Keratinocyte (primary cell): ENCODE results near the gene RAB4A. TPM values are rescaled to one million over a fixed set of nuclear protein-coding genes. Genes with fewer than 3 reads are reported as not detected.

ENCODE experiments used
- DNase-seq: peaks from one replicate; pipeline ENCODE4 v3.0.0-alpha.2; 2011; ENCODE audit warnings: low read depth, missing footprints, low spot score
- FAIRE-seq: peaks from 2 replicates; lab custom pipeline; 2011; peaks lifted over from hg19 to GRCh38; lab: Jason Lieb, UNC
- H2AFZ ChIP-seq: 2 replicates; pipeline ENCODE4 v1.6.0; 2012; ENCODE audit warnings: low read length, control low read depth, inconsistent platforms; ENCODE audit not compliant: control insufficient read depth
- H3K27ac ChIP-seq: 2 replicates; pipeline ENCODE4 v1.5.1; 2011; ENCODE audit warnings: low read length; ENCODE audit not compliant: control insufficient read depth, insufficient read depth
- H3K27me3 ChIP-seq: 3 replicates; pipeline ENCODE4 v1.6.0; 2011; ENCODE audit warnings: low read length; ENCODE audit not compliant: control insufficient read depth, insufficient read depth; ENCODE audit errors: extremely low read depth
- H3K36me3 ChIP-seq, 2 experiments: 2 replicates in 1 of 2; 3 replicates in 1 of 2; pipeline ENCODE4 v1.5.1; 2011; ENCODE audit warnings: low read length in 2 of 2, mild to moderate bottlenecking in 1 of 2; ENCODE audit not compliant: control insufficient read depth in 2 of 2, insufficient read depth in 2 of 2; ENCODE audit errors: extremely low read depth in 1 of 2
- H3K4me1 ChIP-seq: 3 replicates; pipeline ENCODE4 v1.5.1; 2011; ENCODE audit warnings: low read length; ENCODE audit not compliant: control insufficient read depth, insufficient read depth; ENCODE audit errors: extremely low read depth
- H3K4me2 ChIP-seq: 3 replicates; pipeline ENCODE4 v1.6.0; 2011; ENCODE audit warnings: low read depth, low read length; ENCODE audit not compliant: control insufficient read depth, insufficient read depth; ENCODE audit errors: extremely low read depth
- H3K4me3 ChIP-seq, 3 experiments: fragments of 200-600 bp in 1 of 3; sonication (generic) in 1 of 3; 2 replicates in 2 of 3; 3 replicates in 1 of 3; pipeline ENCODE4 v1.5.1; 2011 to 2016; ENCODE audit warnings: low read length in 3 of 3, mild to moderate bottlenecking in 3 of 3, control low read depth in 2 of 3, inconsistent platforms in 1 of 3, low read depth in 1 of 3, mixed read lengths in 1 of 3, mixed run types in 1 of 3, moderate library complexity in 1 of 3; ENCODE audit not compliant: control insufficient read depth in 2 of 3, insufficient read depth in 2 of 3; ENCODE audit errors: extremely low read depth in 1 of 3
- H3K79me2 ChIP-seq: 2 replicates; pipeline ENCODE4 v1.6.0; 2012; ENCODE audit warnings: low read length; ENCODE audit not compliant: control insufficient read depth, insufficient read depth
- H3K9ac ChIP-seq: 3 replicates; pipeline ENCODE4 v1.6.0; 2011; ENCODE audit warnings: low read length; ENCODE audit not compliant: control insufficient read depth, insufficient read depth; ENCODE audit errors: extremely low read depth
- H3K9me1 ChIP-seq: 3 replicates; pipeline ENCODE4 v1.6.0; 2011; ENCODE audit warnings: low read length; ENCODE audit not compliant: control insufficient read depth, insufficient read depth; ENCODE audit errors: extremely low read depth
- H3K9me3 ChIP-seq: 2 replicates; pipeline ENCODE4 v1.5.1; 2012; ENCODE audit warnings: low read depth, low read length; ENCODE audit not compliant: control insufficient read depth
- H4K20me1 ChIP-seq: 3 replicates; pipeline ENCODE4 v1.6.0; 2011; ENCODE audit warnings: low read length; ENCODE audit not compliant: control insufficient read depth, insufficient read depth; ENCODE audit errors: extremely low read depth
- CTCF ChIP-seq, 3 experiments: IDR thresholded peaks in 1 of 3; conservative IDR thresholded peaks in 1 of 3; optimal IDR thresholded peaks in 1 of 3; 2 replicates in 2 of 3; 3 replicates in 1 of 3; pipeline versions ENCODE3 to v1.5.1; 2011; ENCODE audit warnings: low read length in 3 of 3, mild to moderate bottlenecking in 3 of 3, moderate library complexity in 2 of 3, control low read depth in 1 of 3, inconsistent platforms in 1 of 3; ENCODE audit not compliant: insufficient read depth in 2 of 3; ENCODE audit errors: extremely low read depth in 1 of 3
- EZH2 ChIP-seq: IDR thresholded peaks from one replicate; pipeline ENCODE4 v1.6.1; 2012; ENCODE audit warnings: inconsistent platforms, mild to moderate bottlenecking, low read length, moderate library complexity
- dilution Hi-C: fragments of 300-500 bp; cut with MboI; formaldehyde crosslinking; loops from one replicate; pipeline ENCODE4 v1.7.0; 2020; ENCODE audit warnings: low sequenced_read_pairs; ENCODE audit not compliant: extremely low pct_ligation_motif_present
- polyA plus RNA-seq, 5 experiments: library from polyadenylated mRNA; depleted of rRNA in 3 of 5; stranded (reverse) in 3 of 5; stranded (forward) in 1 of 5; unstranded in 1 of 5; fragments of >200 nt; gene quantifications; 1 replicate in 1 of 5; 2 replicates in 3 of 5; 3 replicates in 1 of 5; pipeline versions ENCODE4 v1.2.1 to v1.2.3, GENCODE V29; 2011 to 2012; ENCODE audit warnings: missing spikeins in 2 of 5, low read depth in 1 of 5, low replicate concordance in 1 of 5

RAB4A gene
- polyA plus RNA-seq, 1 donor (not counting 4 experiments of a cell fraction or from before 2014, with no cell fraction given): 54.7 TPM

- no peak overlapping the region for H3K27ac ChIP-seq
- no peaks in the 10 kb centered on the region for H3K9me1 ChIP-seq
- no peaks in the 10 kb centered on the region for H3K27me3 ChIP-seq
- no peak for FAIRE-seq
- H3K4me1 ChIP-seq: no peaks in the 10 kb centered on the region
- H3K36me3 ChIP-seq: peaks cover 8 to 13% of the 10 kb centered on the region in 2 experiments
- no peak overlapping the region for H3K9ac ChIP-seq
- DNase-seq: no peak
- dilution Hi-C loops: no loop called here
- TF ChIP-seq EZH2 (no peak), CTCF (optimal IDR thresholded peaks at IDR 0.05 in 1 of 3, IDR thresholded peaks at IDR 0.05 in 1 of 3, conservative IDR thresholded peaks at IDR 0.05 in 1 of 3; ENCODE audit: extremely low read depth in 1 of 3, insufficient read depth in 2 of 3, low read length in 3 of 3) (no peak)
- H3K79me2 ChIP-seq: no peaks in the 10 kb centered on the region
- H3K4me3 ChIP-seq: no peak overlapping the region
- H4K20me1 ChIP-seq: no peaks in the 10 kb centered on the region
- no peak overlapping the region for H3K4me2 ChIP-seq
- H3K9me3 ChIP-seq: no peaks in the 10 kb centered on the region
- no peak overlapping the region for H2AFZ ChIP-seq
Measured at GRCh38 chr1:229293528-229294204, 22.8 kb downstream of the RAB4A start.

GRCh38 chr1:229295745-229296144, 24.8 kb downstream of the RAB4A start:
- DNase-seq (no peak), FAIRE-seq (no peak)
- H3K36me3 ChIP-seq: peaks cover 17 to 22% of the 10 kb centered on the region in 2 experiments
- H3K27me3 ChIP-seq: no peaks in the 10 kb centered on the region
- no peak overlapping the region for H3K4me2 ChIP-seq
- H3K9ac ChIP-seq: no peak overlapping the region
- no peak overlapping the region for H2AFZ ChIP-seq
- no peaks in the 10 kb centered on the region for H3K4me1 ChIP-seq
- no peaks in the 10 kb centered on the region for H4K20me1 ChIP-seq
- TF ChIP-seq EZH2 (no peak), CTCF (optimal IDR thresholded peaks at IDR 0.05 in 1 of 3, IDR thresholded peaks at IDR 0.05 in 1 of 3, conservative IDR thresholded peaks at IDR 0.05 in 1 of 3; ENCODE audit: extremely low read depth in 1 of 3, insufficient read depth in 2 of 3, low read length in 3 of 3) (no peak)
- no peaks in the 10 kb centered on the region for H3K9me3 ChIP-seq
- H3K9me1 ChIP-seq: no peaks in the 10 kb centered on the region
- no peak overlapping the region for H3K4me3 ChIP-seq
- no peak overlapping the region for H3K27ac ChIP-seq
- dilution Hi-C loops: no loop called here
- no peaks in the 10 kb centered on the region for H3K79me2 ChIP-seq
